Fibroblast of lung (primary cell): ENCODE data around the gene ATP5F1D. TPM values are rescaled to one million over a fixed set of nuclear protein-coding genes. Genes with fewer than 3 reads are reported as not detected.

Experiments
- DNase-seq, 2 donors: peaks; one replicate each; pipeline versions ENCODE4 v3.0.0 to v3.0.0-alpha.2; 2010; ENCODE audit warnings: low read depth in 2 of 2
- H2AFZ ChIP-seq: 2 replicates; pipeline ENCODE4 v1.5.1; 2012; ENCODE audit warnings: low read length, control low read depth, inconsistent platforms
- H3K27ac ChIP-seq: 2 replicates; pipeline ENCODE4 v1.5.1; 2011; ENCODE audit warnings: low read length, control low read depth; ENCODE audit not compliant: insufficient read depth
- H3K27me3 ChIP-seq: 2 replicates; pipeline ENCODE4 v1.5.1; 2011; ENCODE audit warnings: mild to moderate bottlenecking, low read length; ENCODE audit not compliant: control insufficient read depth, insufficient read depth
- H3K36me3 ChIP-seq: 2 replicates; pipeline ENCODE4 v1.5.1; 2011; ENCODE audit warnings: low read length; ENCODE audit not compliant: control insufficient read depth, insufficient read depth
- H3K4me1 ChIP-seq: 2 replicates; pipeline ENCODE4 v1.5.1; 2011; ENCODE audit warnings: low read length; ENCODE audit not compliant: control insufficient read depth, insufficient read depth; ENCODE audit errors: extremely low read depth
- H3K4me2 ChIP-seq: 2 replicates; pipeline ENCODE4 v1.5.1; 2011; ENCODE audit warnings: low read length, control low read depth; ENCODE audit not compliant: insufficient read depth; ENCODE audit errors: extremely low read depth
- H3K4me3 ChIP-seq, 4 experiments: fragments of 200-600 bp in 1 of 4; sonication (generic) in 1 of 4; replicated peaks in 1 of 4; 2 replicates each; pipeline ENCODE4 v1.5.1; 2011 to 2016; ENCODE audit warnings: low read length in 4 of 4, low read depth in 3 of 4, mild to moderate bottlenecking in 3 of 4, control low read depth in 2 of 4, inconsistent platforms in 1 of 4, mixed read lengths in 1 of 4; ENCODE audit not compliant: insufficient read depth in 1 of 4; ENCODE audit errors: control extremely low read depth in 1 of 4
- H3K79me2 ChIP-seq: 2 replicates; pipeline ENCODE4 v1.5.1; 2012; ENCODE audit warnings: mild to moderate bottlenecking, low read length, inconsistent platforms; ENCODE audit not compliant: control insufficient read depth, insufficient read depth
- H3K9ac ChIP-seq: 2 replicates; pipeline ENCODE4 v1.5.1; 2011; ENCODE audit warnings: mild to moderate bottlenecking, low read length, control low read depth; ENCODE audit not compliant: insufficient read depth
- H3K9me3 ChIP-seq: 2 replicates; pipeline ENCODE4 v1.5.1; 2012; ENCODE audit warnings: low read depth, low read length; ENCODE audit not compliant: control insufficient read depth, insufficient read depth
- H4K20me1 ChIP-seq: 2 replicates; pipeline ENCODE4 v1.5.1; 2011; ENCODE audit warnings: low read length; ENCODE audit not compliant: control insufficient read depth, insufficient read depth; ENCODE audit errors: extremely low read depth
- EZH2 ChIP-seq: IDR thresholded peaks from 2 replicates; pipeline ENCODE4 v1.5.1; 2012; ENCODE audit warnings: low read length, control low read depth, mild to moderate bottlenecking; ENCODE audit errors: missing control alignments
- polyA plus RNA-seq, 2 donors: library from polyadenylated mRNA; depleted of rRNA in 1 of 2; stranded (reverse) in 1 of 2; unstranded in 1 of 2; fragments of >200 nt; gene quantifications; 2 replicates each; pipeline ENCODE4 v1.2.1, GENCODE V29; 2011 to 2012; ENCODE audit warnings: missing spikeins in 1 of 2
- total RNA-seq: library from RNA; depleted of rRNA; stranded (reverse); fragments of >200 nt; gene quantifications from 2 replicates; pipeline ENCODE4 v1.2.1, GENCODE V29; 2014
- TF ChIP-seq, protein P1 (sequence below), 2 donors: IDR thresholded peaks in 1 of 2; conservative IDR thresholded peaks in 1 of 2; 1 replicate in 1 of 2; 2 replicates in 1 of 2; pipeline ENCODE4 v1.5.1; 2011 to 2012; ENCODE audit warnings: low read length in 2 of 2, control low read depth in 1 of 2, inconsistent platforms in 1 of 2, low read depth in 1 of 2, mild to moderate bottlenecking in 1 of 2

Gene ATP5F1D
- total and polyA plus RNA-seq, 2 donors (not counting 1 experiment from before 2014, with no cell fraction given): 20.5 to 53.8 TPM

- no peak overlapping the region for H3K27ac ChIP-seq
- no peaks in the 10 kb centered on the region for H3K9me3 ChIP-seq
- TF ChIP-seq, protein P1, sequence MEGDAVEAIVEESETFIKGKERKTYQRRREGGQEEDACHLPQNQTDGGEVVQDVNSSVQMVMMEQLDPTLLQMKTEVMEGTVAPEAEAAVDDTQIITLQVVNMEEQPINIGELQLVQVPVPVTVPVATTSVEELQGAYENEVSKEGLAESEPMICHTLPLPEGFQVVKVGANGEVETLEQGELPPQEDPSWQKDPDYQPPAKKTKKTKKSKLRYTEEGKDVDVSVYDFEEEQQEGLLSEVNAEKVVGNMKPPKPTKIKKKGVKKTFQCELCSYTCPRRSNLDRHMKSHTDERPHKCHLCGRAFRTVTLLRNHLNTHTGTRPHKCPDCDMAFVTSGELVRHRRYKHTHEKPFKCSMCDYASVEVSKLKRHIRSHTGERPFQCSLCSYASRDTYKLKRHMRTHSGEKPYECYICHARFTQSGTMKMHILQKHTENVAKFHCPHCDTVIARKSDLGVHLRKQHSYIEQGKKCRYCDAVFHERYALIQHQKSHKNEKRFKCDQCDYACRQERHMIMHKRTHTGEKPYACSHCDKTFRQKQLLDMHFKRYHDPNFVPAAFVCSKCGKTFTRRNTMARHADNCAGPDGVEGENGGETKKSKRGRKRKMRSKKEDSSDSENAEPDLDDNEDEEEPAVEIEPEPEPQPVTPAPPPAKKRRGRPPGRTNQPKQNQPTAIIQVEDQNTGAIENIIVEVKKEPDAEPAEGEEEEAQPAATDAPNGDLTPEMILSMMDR (conservative IDR thresholded peaks at IDR 0.05 in 1 of 2, IDR thresholded peaks at IDR 0.05 in 1 of 2; ENCODE audit: low read depth in 1 of 2, low read length in 2 of 2): no peak
- TF ChIP-seq EZH2: no peak
- H3K79me2 ChIP-seq: peaks cover 77% of the 10 kb centered on the region
- no peaks in the 10 kb centered on the region for H4K20me1 ChIP-seq
- peak in 1 of 2 donors; percentile 37 for DNase-seq
- no peak overlapping the region for H3K4me3 ChIP-seq
- H3K4me1 ChIP-seq: peaks cover 25% of the 10 kb centered on the region
- no peak overlapping the region for H2AFZ ChIP-seq
- H3K36me3 ChIP-seq: peaks cover 11% of the 10 kb centered on the region
- no peaks in the 10 kb centered on the region for H3K27me3 ChIP-seq
- no peak overlapping the region for H3K4me2 ChIP-seq
- H3K9ac ChIP-seq: no peak overlapping the region
Measured at GRCh38 chr19:1210227-1210538, 31.4 kb upstream of the ATP5F1D start.

DNA sequence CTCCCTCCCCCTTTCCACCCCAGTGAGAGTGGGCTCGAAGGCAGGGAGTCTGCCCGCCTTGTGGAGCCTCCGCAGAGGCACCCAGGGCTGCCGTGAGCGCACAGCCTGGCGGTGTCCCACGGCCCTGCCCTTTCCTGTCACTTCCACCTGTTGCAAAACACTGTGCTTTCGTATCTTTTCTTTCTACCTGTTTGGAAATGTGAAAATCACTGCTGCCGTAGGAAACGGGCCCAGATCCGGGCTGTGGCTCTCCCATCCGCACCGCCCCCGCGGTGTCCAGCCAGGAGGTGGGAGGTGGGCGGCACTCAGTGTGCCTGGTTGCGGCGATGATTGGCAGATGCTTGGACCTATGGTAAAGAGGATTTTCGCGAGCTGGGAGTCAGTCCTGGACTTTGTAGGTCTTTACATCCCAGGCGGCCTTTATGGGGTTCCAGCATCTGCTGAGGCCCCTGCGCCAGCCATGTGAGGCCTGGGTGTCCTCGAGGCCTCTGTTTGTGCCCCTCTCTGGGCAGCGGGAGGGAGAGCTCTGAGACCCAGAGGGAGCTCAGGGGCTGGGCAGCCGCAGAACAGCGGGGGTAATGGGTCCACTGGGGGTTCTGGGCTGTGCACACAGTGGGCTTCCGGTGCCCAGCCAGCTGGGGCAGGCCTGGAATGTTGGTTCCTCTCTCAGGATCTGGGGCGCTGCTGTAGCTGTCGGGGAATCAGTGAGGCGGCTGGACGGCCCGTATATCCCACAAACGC lies 29.9 kb upstream of the ATP5F1D start:
- Histone ChIP-seq H3K36me3 (peaks cover 11% of the 10 kb centered on the region), H3K4me2 (no peak overlapping the region), H3K4me1 (peaks cover 28% of the 10 kb centered on the region), H3K27me3 (no peaks in the 10 kb centered on the region), H2AFZ (no peak overlapping the region), H3K9me3 (no peaks in the 10 kb centered on the region), H4K20me1 (no peaks in the 10 kb centered on the region), H3K79me2 (peaks cover 80% of the 10 kb centered on the region), H3K4me3 (no peak overlapping the region), H3K27ac (no peak overlapping the region), H3K9ac (no peak overlapping the region)
- TF ChIP-seq EZH2: no peak
- TF ChIP-seq, protein P1 (conservative IDR thresholded peaks at IDR 0.05 in 1 of 2, IDR thresholded peaks at IDR 0.05 in 1 of 2; ENCODE audit: low read depth in 1 of 2, low read length in 2 of 2): no peak
- DNase-seq: peak in 1 of 2 donors; percentile 59

- Histone ChIP-seq H3K79me2 (peaks cover 83% of the 10 kb centered on the region), H3K4me3 (no peak overlapping the region), H3K9ac (no peak overlapping the region), H4K20me1 (no peaks in the 10 kb centered on the region), H3K27ac (peak overlapping the region; percentile 57), H3K4me1 (peaks cover 24% of the 10 kb centered on the region), H3K9me3 (no peaks in the 10 kb centered on the region), H3K36me3 (peaks cover 11% of the 10 kb centered on the region), H2AFZ (no peak overlapping the region), H3K4me2 (no peak overlapping the region), H3K27me3 (no peaks in the 10 kb centered on the region)
- TF ChIP-seq, protein P1 (conservative IDR thresholded peaks at IDR 0.05 in 1 of 2, IDR thresholded peaks at IDR 0.05 in 1 of 2; ENCODE audit: low read depth in 1 of 2, low read length in 2 of 2): no peak
- no peak for TF ChIP-seq EZH2
- DNase-seq: peak; percentile 31 to 78
Measured at GRCh38 chr19:1213391-1214286, 27.9 kb upstream of the ATP5F1D start.
